Cardiac fibroblast (primary cell): ENCODE data around the gene PRKG1.

Experiments used
- DNase-seq, 2 donors: peaks; one replicate each; pipeline versions ENCODE4 v3.0.0 to v3.0.0-alpha.2; 2010; ENCODE audit warnings: low read depth in 2 of 2
- H3K4me3 ChIP-seq, 2 donors: replicated peaks in 1 of 2; 1 replicate in 1 of 2; 2 replicates in 1 of 2; pipeline ENCODE4 v1.5.1; 2011; ENCODE audit warnings: low read depth in 2 of 2, low read length in 2 of 2, mild to moderate bottlenecking in 2 of 2, moderate library complexity in 1 of 2
- CTCF ChIP-seq: IDR thresholded peaks from one replicate; pipeline ENCODE4 v1.5.1; 2011; ENCODE audit warnings: low read depth, mild to moderate bottlenecking, low read length, inconsistent platforms

Gene PRKG1

GRCh38 chr10:52135101-52135500, 1060.8 kb downstream of the PRKG1 start:
- DNase-seq, result no peak
- no peak overlapping the region for H3K4me3 ChIP-seq
- TF ChIP-seq CTCF, result no peak

- TF ChIP-seq CTCF, result no peak
- no peak overlapping the region for H3K4me3 ChIP-seq
- no peak for DNase-seq
Observed at GRCh38 chr10:52136921-52137320, 1062.6 kb downstream of the PRKG1 start.

GRCh38 chr10:52143338-52143737, 1069.1 kb downstream of the PRKG1 start:
- no peak for TF ChIP-seq CTCF
- DNase-seq, result no peak
- no peak overlapping the region for H3K4me3 ChIP-seq

GRCh38 chr10:52145636-52146035, 1071.3 kb downstream of the PRKG1 start:
- no peak for TF ChIP-seq CTCF
- H3K4me3 ChIP-seq, result no peak overlapping the region
- no peak for DNase-seq

- no peak for TF ChIP-seq CTCF
- DNase-seq, result peak in 1 of 2 donors; percentile 48
- no peak overlapping the region for H3K4me3 ChIP-seq
Observed at GRCh38 chr10:52146766-52147165, 1072.5 kb downstream of the PRKG1 start.

GRCh38 chr10:52170776-52171175, 1096.5 kb downstream of the PRKG1 start:
- H3K4me3 ChIP-seq, result no peak overlapping the region
- no peak for DNase-seq

More at GRCh38 chr10:52170776-52171175, 1096.5 kb downstream of the PRKG1 start:
- no peak for TF ChIP-seq CTCF
